Measurements from ENCODE around the gene KIRREL2. TPM values are rescaled to one million over a fixed set of nuclear protein-coding genes. Genes with fewer than 3 reads are reported as not detected.

Gene KIRREL2
- total and polyA plus RNA-seq, 9 donors: 0.02 to 0.15 (median 0.08) TPM; not detected in 5

- Histone ChIP-seq H3K27me3 (no peaks in the 10 kb centered on the region), H3K4me1 (ENCODE audit: insufficient read depth) (no peaks in the 10 kb centered on the region), H3K36me3 (no peaks in the 10 kb centered on the region), H3K27ac (no peak overlapping the region), H3K9me3 (no peaks in the 10 kb centered on the region), H3K4me3 (no peak overlapping the region)
- no peak for DNase-seq
- TF ChIP-seq CTCF (IDR thresholded peaks at IDR 0.05): no peak
- TF ChIP-seq EP300 (IDR thresholded peaks at IDR 0.05): no peak
- no peak for TF ChIP-seq POLR2A (IDR thresholded peaks at IDR 0.05)
- WGBS, 3 donors: 79 to 86% (median 82%) methylated on average over 11 of the region's 11 CpGs
- intact Hi-C loops (cut with DNase I): loop anchor here in 1 of 4 donors (10.0 kb wide), 1 partner anchor 98 kb away; the partner anchor contains the start of gene KMT2B
These were observed 43.4 kb upstream of the KIRREL2 start for GRCh38 chr19:35813043-35813890.

GRCh38 chr19:35816262-35816661 is 40.4 kb upstream of the KIRREL2 start:
- intact Hi-C loops (cut with DNase I): loop anchor here in 1 of 4 donors (5.0 to 10.0 kb wide), 2 partner anchors 101 to 124 kb away; partner anchors contain the start of gene KMT2B
- H3K4me3 ChIP-seq: no peak overlapping the region
- no peaks in the 10 kb centered on the region for H3K36me3 ChIP-seq
- no peaks in the 10 kb centered on the region for H3K27me3 ChIP-seq
- no peak for DNase-seq
- H3K27ac ChIP-seq: no peak overlapping the region
- 19 to 25% (median 24%) methylated on average over 6 of the region's 6 CpGs for WGBS, 3 donors
- no peak for TF ChIP-seq POLR2A (IDR thresholded peaks at IDR 0.05)
- no peak for TF ChIP-seq CTCF (IDR thresholded peaks at IDR 0.05)
- TF ChIP-seq EP300 (IDR thresholded peaks at IDR 0.05): no peak
- no peaks in the 10 kb centered on the region for H3K4me1 ChIP-seq (ENCODE audit: insufficient read depth)
- H3K9me3 ChIP-seq: no peaks in the 10 kb centered on the region

GRCh38 chr19:35816846-35817245 is 39.9 kb upstream of the KIRREL2 start:
- TF ChIP-seq CTCF (IDR thresholded peaks at IDR 0.05): no peak
- no peak for TF ChIP-seq POLR2A (IDR thresholded peaks at IDR 0.05)
- TF ChIP-seq EP300 (IDR thresholded peaks at IDR 0.05): no peak
- no peaks in the 10 kb centered on the region for H3K4me1 ChIP-seq (ENCODE audit: insufficient read depth)
- no peak overlapping the region for H3K4me3 ChIP-seq
- H3K27me3 ChIP-seq: no peaks in the 10 kb centered on the region
- WGBS, 3 donors: 75 to 78% (median 77%) methylated on average over 9 of the region's 9 CpGs
- no peaks in the 10 kb centered on the region for H3K36me3 ChIP-seq
- DNase-seq: no peak
- no peak overlapping the region for H3K27ac ChIP-seq
- intact Hi-C loops (cut with DNase I): loop anchor here in 1 of 4 donors (5.0 to 10.0 kb wide), 2 partner anchors 102 to 125 kb away; partner anchors contain the start of gene KMT2B
- H3K9me3 ChIP-seq: no peaks in the 10 kb centered on the region

GRCh38 chr19:35818445-35818844 is 38.3 kb upstream of the KIRREL2 start:
- WGBS, 3 donors: 46 to 64% (median 47%) methylated on average over 3 of the region's 3 CpGs
- no peak for DNase-seq
- H3K36me3 ChIP-seq: no peaks in the 10 kb centered on the region
- H3K4me1 ChIP-seq (ENCODE audit: insufficient read depth): no peaks in the 10 kb centered on the region
- no peak overlapping the region for H3K4me3 ChIP-seq
- no peak overlapping the region for H3K27ac ChIP-seq
- H3K9me3 ChIP-seq: no peaks in the 10 kb centered on the region
- intact Hi-C loops (cut with DNase I): loop anchor here in 2 of 4 donors (2.0 to 10.0 kb wide), 3 partner anchors 104 to 126 kb away; partner anchors contain the start of gene KMT2B (in 1 of the 2)
- TF ChIP-seq EP300 (IDR thresholded peaks at IDR 0.05) (no peak), POLR2A (IDR thresholded peaks at IDR 0.05) (no peak), CTCF (IDR thresholded peaks at IDR 0.05) (no peak)
- no peaks in the 10 kb centered on the region for H3K27me3 ChIP-seq
